ENCODE measurements around the gene MAP4. TPM values are rescaled to one million over a fixed set of nuclear protein-coding genes. Genes with fewer than 3 reads are reported as not detected.

The MAP4 gene
- total and polyA plus RNA-seq, 2 donors (not counting 3 experiments of a cell fraction or from before 2014, with no cell fraction given) = 121 to 290 TPM

- dilution Hi-C loops (cut with MboI; ENCODE audit: extremely low pct_ligation_motif_present, low sequenced_read_pairs) = no loop called here
- DNase-seq (ENCODE audit: low read depth, low spot score) (no peak), FAIRE-seq (no peak)
- Histone ChIP-seq H3K4me2 (ENCODE audit: insufficient read depth, low read length) (no peak overlapping the region), H3K4me3 (replicated peaks in 1 of 3; ENCODE audit: insufficient read depth in 1 of 3, low read depth in 1 of 3, low read length in 3 of 3) (no peak overlapping the region), H4K20me1 (replicated peaks; ENCODE audit: control insufficient read depth, extremely low read depth, insufficient read depth, low read length) (no peaks in the 10 kb centered on the region), H3K9me1 (replicated peaks; ENCODE audit: control insufficient read depth, extremely low read depth, insufficient read depth, low read length) (no peaks in the 10 kb centered on the region), H3K79me2 (ENCODE audit: control insufficient read depth, insufficient read depth, low read length) (no peaks in the 10 kb centered on the region), H3K27me3 (ENCODE audit: control insufficient read depth in 2 of 2, insufficient read depth in 2 of 2, low read length in 2 of 2) (no peaks in the 10 kb centered on the region), H3K9ac (replicated peaks; ENCODE audit: extremely low read depth, insufficient read depth, low read length) (no peak overlapping the region), H2AFZ (ENCODE audit: low read depth, low read length) (no peak overlapping the region), H3K4me1 (ENCODE audit: control insufficient read depth, extremely low read depth, insufficient read depth, low read length) (no peaks in the 10 kb centered on the region), H3K27ac (ENCODE audit: insufficient read depth, low read depth, low read length) (no peak overlapping the region), H3K9me3 (replicated peaks; ENCODE audit: control insufficient read depth, insufficient read depth, low read length) (no peaks in the 10 kb centered on the region), H3K36me3 (ENCODE audit: control insufficient read depth in 2 of 2, extremely low read depth in 1 of 2, insufficient read depth in 2 of 2, low read length in 2 of 2) (peaks cover 18 to 33% of the 10 kb centered on the region in 2 experiments)
- POLR2A ChIA-PET = no interaction called here
- intact Hi-C loops (cut with micrococcal nuclease) = no loop called here
- no peak for TF ChIP-seq MYC (IDR thresholded peaks at IDR 0.05; ENCODE audit: low read depth, low read length)
- TF ChIP-seq EZH2 (IDR thresholded peaks at IDR 0.05; ENCODE audit: borderline replicate concordance, low read depth, low read length, severe bottlenecking) = no peak
- no peak for TF ChIP-seq CTCF (IDR thresholded peaks at IDR 0.05; ENCODE audit: extremely low read depth in 1 of 2, insufficient read depth in 1 of 2, low read depth in 1 of 2, low read length in 2 of 2)
- TF ChIP-seq JUN (IDR thresholded peaks at IDR 0.05; ENCODE audit: borderline replicate concordance, insufficient read depth, insufficient read length, low read depth) = no peak
- TF ChIP-seq POLR2A (IDR thresholded peaks at IDR 0.05; ENCODE audit: low read depth, low read length) = no peak
- TF ChIP-seq FOS (IDR thresholded peaks at IDR 0.05; ENCODE audit: borderline replicate concordance, insufficient read depth, low read length) = no peak
- TF ChIP-seq GATA2 (IDR thresholded peaks at IDR 0.05; ENCODE audit: insufficient read depth, insufficient read length, low read depth, low read length) = no peak
- no peak for TF ChIP-seq POLR2AphosphoS5 (IDR thresholded peaks at IDR 0.05; ENCODE audit: insufficient read depth, low read depth, low read length)
- no peak for TF ChIP-seq MAX (IDR thresholded peaks at IDR 0.05; ENCODE audit: insufficient read depth, insufficient read length)
- no TSS peak for BruUV-seq (replicated peaks)
- CTCF ChIA-PET = interaction anchor here (0.7 to 2.0 kb wide), 3 partner anchors 23 to 291 kb away, joined by 3 to 9 read pairs (median 7); no protein-coding TSS in a partner anchor
Observed at GRCh38 chr3:47859956-47860605, 156.1 kb downstream of the MAP4 start.

Data from endothelial cell of umbilical vein (primary cell).